Left ventricle myocardium superior (tissue), 1 donor: Measurements from ENCODE around the gene GCNT4. TPM values are rescaled to one million over a fixed set of nuclear protein-coding genes. Genes with fewer than 3 reads are reported as not detected.
A peak's percentile ranks its signal among the peaks of the same experiment; 100 is the strongest.

Experiments used
- ATAC-seq: fragments of 200-7000 bp; cut with Tn5 transposase; one replicate; pipeline ENCODE4 v1.9.1; 2020; ENCODE audit warnings: mild to moderate bottlenecking, moderate library complexity
- DNase-seq: peaks from one replicate; pipeline ENCODE4 v3.0.0-alpha.2; 2020
- intact Hi-C: fragments of 100-400 bp; cut with micrococcal nuclease; formaldehyde crosslinking; loops from one replicate; pipeline ENCODE4 v1.11.0; 2022
- total RNA-seq: library from RNA; stranded (reverse); fragmentation: NEBNext Ultra II Directional; extraction: Animal tissue kit (Norgen Biotek cat#: 25700); gene quantifications from one replicate; pipeline ENCODE4 v1.2.1, GENCODE V29; 2021
- donor health status: DM: no; HTN: yes; CAD: no; lungs with severe emphysema.

GCNT4 gene
- total RNA-seq, 1 donor from 2014 or later = 0.17 TPM

- ATAC-seq = peak; percentile 73
- intact Hi-C loops = no loop called here
Measured at GRCh38 chr5:75053304-75054133, 1.2 kb upstream of the GCNT4 start.

DNA sequence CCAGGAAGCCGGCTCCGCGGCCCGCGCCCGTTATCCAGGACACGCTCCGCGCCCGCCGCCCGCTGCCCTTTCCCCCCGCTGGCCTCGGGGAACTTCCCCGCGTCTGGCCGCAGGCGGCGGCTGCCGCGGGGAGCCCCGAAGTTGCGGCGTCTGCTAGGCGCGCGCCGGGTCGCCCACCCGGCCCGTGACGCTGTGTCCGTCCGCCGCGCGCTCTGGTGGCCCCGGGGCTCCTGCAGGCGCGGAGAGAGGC lies 621 bp upstream of the GCNT4 start:
- DNase-seq (no peak), ATAC-seq (no peak)
- intact Hi-C loops = no loop called here

More at GRCh38 chr5:75053304-75054133, 1.2 kb upstream of the GCNT4 start:
- peak; percentile 71 for DNase-seq

DNA sequence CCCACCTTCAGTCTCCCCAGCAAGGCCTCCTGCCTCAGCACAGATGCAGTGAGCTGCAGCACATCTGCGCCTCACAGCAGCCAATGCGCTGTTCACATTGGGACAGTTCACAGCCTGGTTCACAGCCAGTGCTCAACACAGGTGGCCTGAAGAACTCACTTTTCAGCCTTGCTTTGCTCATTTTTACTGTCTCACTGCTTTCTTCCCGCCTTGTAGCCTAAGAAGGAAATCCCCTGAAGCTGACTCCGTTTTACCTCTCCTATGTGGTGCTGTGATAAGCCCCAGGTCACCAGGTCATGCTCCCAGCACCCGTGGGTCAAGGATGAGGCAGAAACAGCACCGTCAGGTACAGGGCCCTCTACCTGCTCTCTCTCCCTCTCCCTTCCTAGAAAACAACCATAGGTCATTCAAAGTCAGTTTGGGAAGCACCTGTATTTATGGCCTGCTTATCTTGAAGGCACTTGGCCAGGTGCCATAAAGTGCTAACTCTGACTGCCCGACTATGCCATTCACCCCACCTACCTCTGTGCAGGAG lies 1.1 kb downstream of the GCNT4 start:
- no peak for DNase-seq
- intact Hi-C loops = no loop called here
- no peak for ATAC-seq

- intact Hi-C loops = no loop called here
- DNase-seq (no peak), ATAC-seq (no peak)
Measured at GRCh38 chr5:75050415-75050814, 1.9 kb downstream of the GCNT4 start.

- intact Hi-C loops = no loop called here
- ATAC-seq (peak; percentile 19), DNase-seq (peak; percentile 32)
Measured at GRCh38 chr5:75049456-75050351, 2.7 kb downstream of the GCNT4 start.

DNA sequence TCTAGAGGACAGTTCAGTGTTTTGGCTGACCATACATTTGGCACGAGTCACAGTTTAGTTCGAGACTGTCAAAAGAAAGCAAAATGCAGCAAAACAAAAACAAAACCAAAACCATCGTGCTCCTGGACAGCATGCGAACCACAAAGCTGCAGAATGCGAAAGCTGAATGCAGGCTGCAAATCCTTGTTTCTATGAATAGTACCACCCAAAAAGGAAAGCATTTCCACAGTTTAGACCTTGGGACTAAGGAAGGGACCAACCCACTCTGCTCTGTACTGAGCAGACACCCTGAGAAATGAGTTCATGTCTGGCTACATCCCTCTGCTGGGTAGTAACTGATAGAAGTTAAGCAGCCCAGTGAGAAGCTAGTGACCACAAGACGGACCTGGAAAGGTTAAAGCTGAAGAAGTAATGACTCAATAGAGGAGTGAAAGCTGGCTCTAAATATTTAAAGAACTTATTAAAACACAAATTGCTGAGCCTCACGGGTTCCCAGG lies 3.9 kb downstream of the GCNT4 start:
- intact Hi-C loops = no loop called here
- DNase-seq (no peak), ATAC-seq (no peak)

- intact Hi-C loops = no loop called here
- no peak for DNase-seq
- no peak for ATAC-seq
Measured at GRCh38 chr5:75047356-75047755, 5.0 kb downstream of the GCNT4 start.

- ATAC-seq = no peak
- intact Hi-C loops = no loop called here
- no peak for DNase-seq
Measured at GRCh38 chr5:75046366-75047142, 5.8 kb downstream of the GCNT4 start.

DNA sequence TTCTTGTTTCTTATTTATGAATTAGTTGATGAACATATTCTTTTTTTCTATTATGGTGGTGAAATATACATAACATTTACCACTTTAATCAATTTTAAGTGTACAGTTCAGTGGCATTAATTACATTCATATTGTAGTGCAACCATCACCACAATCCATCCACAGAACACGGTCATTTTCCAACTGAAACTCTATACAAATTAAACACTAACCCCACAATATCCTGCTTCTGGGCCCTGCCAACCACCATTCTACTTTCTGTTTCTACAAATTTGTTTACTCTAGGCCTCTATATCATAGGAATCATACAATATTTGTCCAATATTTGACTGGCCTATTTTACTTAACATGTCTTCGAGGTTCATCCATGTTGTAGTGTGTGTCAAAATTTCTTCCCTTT lies 7.3 kb downstream of the GCNT4 start:
- ATAC-seq (no peak), DNase-seq (no peak)
- intact Hi-C loops = no loop called here

DNA sequence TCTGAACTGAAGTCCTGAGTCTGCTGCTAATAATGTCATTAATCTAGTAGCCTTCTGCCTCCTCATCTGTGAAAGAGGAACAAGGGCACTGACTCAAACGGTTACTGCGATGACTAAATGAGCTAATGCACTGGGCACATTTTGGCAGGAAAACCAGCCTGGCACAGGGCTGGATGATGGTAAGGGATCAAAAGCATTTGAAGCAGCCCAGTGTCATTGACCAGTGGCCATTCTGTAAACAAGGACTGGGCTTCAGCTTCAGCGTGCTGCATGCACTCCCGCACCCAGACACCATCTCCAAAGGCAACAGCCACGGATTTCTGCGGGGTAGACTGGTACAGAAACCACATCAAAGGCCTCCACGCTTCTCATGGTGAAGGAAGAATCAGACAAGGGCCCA lies 8.0 kb downstream of the GCNT4 start:
- intact Hi-C loops = no loop called here
- DNase-seq (no peak), ATAC-seq (no peak)

DNA sequence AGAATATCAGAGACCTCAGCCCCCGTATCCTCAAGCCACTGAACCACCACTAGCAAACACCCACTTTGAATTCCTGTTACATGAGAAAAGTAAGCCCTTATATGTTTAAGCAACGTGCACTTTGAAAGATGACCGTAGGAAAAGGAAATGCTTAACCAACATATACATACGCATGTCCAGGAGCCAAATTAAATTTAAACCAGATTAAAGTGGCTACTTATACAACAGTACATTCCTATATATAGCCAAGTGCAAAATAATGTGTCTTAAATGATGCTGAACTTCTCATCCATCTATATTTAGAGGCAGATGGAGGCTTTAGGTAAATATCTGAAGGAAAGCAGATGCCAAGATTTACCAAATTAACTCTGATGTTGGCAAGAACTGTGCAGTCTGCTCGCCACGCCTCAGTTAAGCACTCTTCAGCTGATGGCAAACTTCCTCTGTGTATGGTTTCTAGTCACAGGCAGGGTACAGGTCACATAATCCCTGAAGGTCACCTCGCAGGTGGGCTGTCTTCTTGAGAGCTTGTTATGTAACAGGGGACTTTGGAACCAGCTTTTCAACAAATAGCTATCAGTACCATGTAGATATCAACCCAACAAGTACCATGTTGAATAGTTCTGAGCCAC lies 8.6 kb downstream of the GCNT4 start:
- no peak for DNase-seq
- intact Hi-C loops = no loop called here
- no peak for ATAC-seq

- DNase-seq = no peak
- intact Hi-C loops = no loop called here
Measured at GRCh38 chr5:75042522-75042921, 9.8 kb downstream of the GCNT4 start.

DNA sequence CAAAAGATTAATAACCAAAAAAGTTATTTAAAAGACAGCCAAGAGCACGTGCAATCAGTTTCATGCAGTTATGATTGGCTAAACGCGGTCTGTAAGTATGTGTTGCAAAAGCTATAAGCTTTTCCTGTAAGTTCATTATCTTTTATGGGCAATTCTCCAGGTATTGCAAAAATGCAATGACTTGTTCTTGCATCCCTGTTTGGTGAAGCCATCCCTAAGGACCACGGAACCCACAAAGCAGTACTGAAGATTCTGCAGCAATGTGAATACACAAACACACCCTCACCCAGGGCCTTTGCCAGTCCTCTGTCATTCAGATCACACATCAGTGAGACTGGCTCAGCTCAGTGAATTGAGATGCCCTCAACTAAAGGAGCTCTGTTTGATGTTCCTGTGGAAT lies 11.4 kb downstream of the GCNT4 start:
- DNase-seq (no peak), ATAC-seq (no peak)
- intact Hi-C loops = no loop called here

More at GRCh38 chr5:75042522-75042921, 9.8 kb downstream of the GCNT4 start:
- no peak for ATAC-seq

DNA sequence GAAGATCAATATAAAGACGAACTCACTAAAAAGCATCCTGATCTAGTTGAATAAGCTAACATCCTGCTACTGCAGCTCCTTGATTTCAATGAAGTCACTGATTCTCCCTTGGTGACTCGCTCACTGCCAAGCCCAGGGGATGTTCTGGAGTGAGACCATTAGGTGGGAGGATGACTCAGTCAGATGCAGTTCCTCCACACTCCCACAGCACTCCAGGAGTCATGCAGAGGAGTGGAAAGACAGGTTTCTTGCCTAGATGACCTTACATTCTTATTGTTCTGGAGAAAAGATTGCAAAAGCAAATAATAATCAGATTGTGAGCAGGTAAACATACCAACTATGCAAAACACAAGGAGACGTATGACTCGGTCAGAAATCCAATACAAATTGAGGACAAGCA lies 15.3 kb downstream of the GCNT4 start:
- ATAC-seq (no peak), DNase-seq (no peak)
- intact Hi-C loops = no loop called here

DNA sequence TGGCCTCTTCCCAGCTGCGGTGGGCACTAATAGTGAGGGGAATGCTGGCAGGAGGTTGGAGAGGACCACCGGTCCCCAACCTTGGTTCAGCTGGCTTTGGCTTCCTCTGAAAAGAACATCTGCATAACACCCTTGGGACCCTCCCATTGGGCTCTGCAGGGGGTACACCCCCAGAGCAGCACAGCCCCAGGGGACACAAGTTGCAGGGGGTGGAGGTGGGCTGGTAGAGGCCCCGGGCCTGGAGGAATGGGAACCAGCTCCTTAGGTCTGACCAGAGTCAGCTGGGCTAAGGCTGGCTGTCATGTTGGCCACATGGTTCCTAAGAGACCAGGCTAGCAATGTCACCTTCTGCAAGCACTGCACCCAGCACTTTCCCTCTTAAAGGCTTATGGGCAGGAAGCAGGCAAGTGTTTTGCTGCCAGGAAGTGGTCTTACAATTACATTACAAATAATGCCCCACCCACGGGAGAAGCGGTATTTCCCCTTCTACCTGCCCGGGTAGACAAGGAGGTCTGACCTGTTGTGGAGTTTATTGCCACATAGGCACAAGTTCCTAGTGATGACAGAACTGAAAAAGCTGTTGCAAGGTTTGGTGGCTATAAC lies 18.1 kb downstream of the GCNT4 start:
- intact Hi-C loops = no loop called here
- no peak for ATAC-seq

DNA sequence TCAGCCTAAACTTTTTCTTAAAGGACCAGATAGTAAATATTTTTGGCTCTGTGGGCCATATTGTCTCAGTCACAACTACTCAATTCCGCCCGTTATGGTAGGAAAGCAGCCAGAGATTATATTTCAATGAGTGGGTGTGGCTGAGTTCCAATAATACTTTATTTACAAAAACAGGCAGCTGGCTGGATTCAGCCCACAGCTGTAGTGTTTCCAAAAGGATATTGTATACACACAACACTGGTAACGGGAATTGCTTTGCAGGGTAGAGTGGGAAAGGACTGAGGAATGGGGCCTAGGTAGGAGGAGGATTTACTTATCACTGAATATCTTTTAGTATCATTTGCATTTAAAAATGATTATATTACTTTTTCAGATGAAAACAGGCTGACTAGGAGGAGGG lies 21.0 kb downstream of the GCNT4 start:
- no peak for DNase-seq
- intact Hi-C loops = no loop called here
- ATAC-seq = no peak

More for the DNA sequence above, 18.1 kb downstream of the GCNT4 start:
- DNase-seq = no peak

GRCh38 chr5:75028090-75028489 lies 24.3 kb downstream of the GCNT4 start:
- no peak for ATAC-seq

DNA sequence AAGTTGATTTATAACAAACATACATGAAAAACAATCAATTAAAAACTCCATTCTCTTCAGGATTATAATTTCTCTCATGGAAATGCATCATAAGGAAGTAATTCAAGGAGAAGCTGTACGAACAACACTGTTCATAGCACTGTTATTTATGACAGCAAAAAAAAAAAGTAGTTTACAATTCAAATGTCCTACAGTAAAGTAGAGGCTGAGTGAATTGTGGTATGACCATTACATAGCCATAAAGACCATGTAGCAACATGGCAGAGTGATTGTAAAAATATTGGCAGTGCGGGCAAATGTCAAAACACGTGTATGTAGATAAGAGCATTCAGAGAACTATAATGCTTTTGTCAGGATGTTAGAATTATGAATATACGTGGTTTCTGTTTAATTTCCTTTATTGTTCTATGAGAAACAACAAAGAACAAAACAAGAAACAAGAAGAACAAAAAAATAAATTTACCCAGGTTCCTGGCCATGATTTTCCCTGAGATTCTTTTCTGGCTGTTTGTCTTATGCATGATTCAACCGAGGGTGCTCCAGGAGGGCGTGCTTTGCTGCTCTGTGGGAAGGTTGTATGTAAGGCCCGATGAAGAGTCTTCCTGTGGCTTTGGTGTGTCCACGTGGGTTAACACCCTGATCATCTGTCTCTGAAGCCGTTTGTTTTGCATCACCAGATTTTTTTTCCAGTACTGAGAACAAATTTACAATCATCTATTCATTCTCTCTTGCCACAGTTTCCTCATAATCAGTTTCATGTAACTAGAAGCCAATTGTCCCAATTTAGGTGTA lies 28.8 kb downstream of the GCNT4 start:
- no peak for DNase-seq
- intact Hi-C loops = no loop called here
- no peak for ATAC-seq

More at GRCh38 chr5:75028090-75028489, 24.3 kb downstream of the GCNT4 start:
- no peak for DNase-seq
- intact Hi-C loops = no loop called here
